Thymus (tissue), 11 donors: ENCODE measurements around the gene GARNL3. TPM values are rescaled to one million over a fixed set of nuclear protein-coding genes. Genes with fewer than 3 reads are reported as not detected.

ENCODE experiments used
- DNase-seq, 9 donors: peaks; one replicate each; pipeline ENCODE4 v3.0.0-alpha.2; 2013; ENCODE audit warnings: low spot score in 9 of 9, low read depth in 6 of 9, missing footprints in 1 of 9
- H3K27ac ChIP-seq, 2 donors: one replicate each; pipeline ENCODE4 v1.5.1; 2013; ENCODE audit warnings: control low read depth in 1 of 2, low read depth in 1 of 2, low read length in 1 of 2, mild to moderate bottlenecking in 1 of 2, moderate library complexity in 1 of 2
- H3K27me3 ChIP-seq, 2 donors: one replicate each; pipeline ENCODE4 v1.5.1; 2013; ENCODE audit warnings: low read length in 1 of 2; ENCODE audit not compliant: control insufficient read depth in 2 of 2, insufficient read depth in 1 of 2
- H3K36me3 ChIP-seq, 2 donors: one replicate each; pipeline ENCODE4 v1.5.1; 2013; ENCODE audit warnings: low read length in 1 of 2, mild to moderate bottlenecking in 1 of 2, moderate library complexity in 1 of 2; ENCODE audit not compliant: control insufficient read depth in 2 of 2, insufficient read depth in 2 of 2
- H3K4me1 ChIP-seq, 2 donors: one replicate each; pipeline ENCODE4 v1.5.1; 2013; ENCODE audit warnings: low read length in 2 of 2; ENCODE audit not compliant: control insufficient read depth in 2 of 2, insufficient read depth in 2 of 2
- H3K4me3 ChIP-seq, 2 donors: one replicate each; pipeline ENCODE4 v1.5.1; 2013; ENCODE audit warnings: low read length in 2 of 2, control low read depth in 1 of 2, mild to moderate bottlenecking in 1 of 2
- H3K9me3 ChIP-seq, 2 donors: one replicate each; pipeline ENCODE4 v1.5.1; 2013; ENCODE audit warnings: low read length in 1 of 2, mild to moderate bottlenecking in 1 of 2; ENCODE audit not compliant: control insufficient read depth in 2 of 2, insufficient read depth in 1 of 2
- WGBS: extraction: QIAGEN DNeasy Blood & Tissue Kit; methylation state at CpG from one replicate; pipeline ENCODE4 v1.1.7; 2013; 5-methylcytosine and 5-hydroxymethylcytosine counted together
- polyA plus RNA-seq: library from polyadenylated mRNA; stranded (reverse); fragments of 200-250 nt; gene quantifications from one replicate; pipeline ENCODE4 v1.2.3, GENCODE V29; 2013
- total RNA-seq: library from RNA; stranded (reverse); fragments of 120-200 nt; gene quantifications from one replicate; pipeline ENCODE4 v1.2.4, GENCODE V29; 2013
- donor health status: healthy.

GARNL3 gene
- total and polyA plus RNA-seq, 2 donors = 1.5 to 2.2 TPM

DNA sequence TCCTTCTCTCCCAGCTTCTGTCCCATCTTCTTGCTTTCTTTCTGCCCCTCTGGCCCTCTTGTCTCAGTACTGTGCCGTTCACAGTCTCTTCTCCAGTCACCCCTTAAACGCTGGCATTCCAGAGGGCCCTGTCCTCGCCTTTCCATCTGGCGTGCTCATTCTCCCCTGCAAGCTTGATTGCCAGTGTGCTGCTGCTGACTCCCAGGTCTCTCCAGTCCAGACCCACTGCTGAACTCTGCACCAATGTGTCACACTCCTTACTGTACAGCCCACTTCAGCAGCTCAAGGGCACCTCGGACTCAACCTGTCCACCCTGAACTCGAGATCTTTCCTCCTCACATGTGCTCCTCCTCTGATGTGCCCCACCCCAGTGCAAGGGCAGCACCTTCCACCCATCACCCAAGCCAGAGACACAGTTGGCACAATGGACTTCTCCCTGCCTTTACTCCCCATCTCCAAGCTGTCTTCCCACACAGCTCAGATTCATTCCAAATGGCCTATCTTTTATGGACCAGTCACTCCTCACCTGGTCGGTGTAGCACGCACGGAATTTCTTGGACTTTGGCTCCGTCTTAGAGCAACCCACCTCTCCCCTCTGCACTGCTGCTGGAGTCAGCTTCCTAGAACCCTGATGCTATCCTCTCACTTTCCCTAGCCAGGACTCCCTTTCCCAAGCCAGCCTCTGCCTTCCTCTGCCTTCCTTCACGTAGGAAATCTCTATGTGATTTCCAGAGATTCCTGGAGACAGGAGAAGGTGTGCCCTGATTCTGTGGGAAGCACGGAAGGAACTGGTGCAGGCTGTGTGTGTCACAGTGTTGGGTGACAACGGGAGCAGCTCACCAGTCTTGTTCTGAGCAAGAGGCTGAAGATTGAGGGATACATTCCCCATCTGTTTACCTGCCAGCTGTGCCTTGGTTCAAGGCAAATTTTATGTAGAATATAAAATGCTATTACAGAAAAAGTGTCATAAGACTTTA, 106.4 kb downstream of the GARNL3 start:
- Histone ChIP-seq H3K27ac (no peak overlapping the region), H3K4me3 (no peak overlapping the region), H3K4me1 (no peaks in the 10 kb centered on the region), H3K27me3 (peaks cover 30 to 77% of the 10 kb centered on the region in 2 donors), H3K36me3 (no peaks in the 10 kb centered on the region), H3K9me3 (no peaks in the 10 kb centered on the region)
- WGBS = 94% methylated on average over 13 of the region's 13 CpGs
- no peak for DNase-seq

GRCh38 chr9:127380479-127380878, 115.9 kb downstream of the GARNL3 start:
- no peak overlapping the region for H3K27ac ChIP-seq
- peaks cover 48 to 90% of the 10 kb centered on the region in 2 donors for H3K27me3 ChIP-seq
- H3K36me3 ChIP-seq = no peaks in the 10 kb centered on the region
- 97% methylated on average over 3 of the region's 3 CpGs for WGBS
- H3K9me3 ChIP-seq = peaks cover 3 to 4% of the 10 kb centered on the region in 2 donors
- H3K4me3 ChIP-seq = no peak overlapping the region
- no peak for DNase-seq
- no peaks in the 10 kb centered on the region for H3K4me1 ChIP-seq

- no peak overlapping the region for H3K27ac ChIP-seq
- H3K4me1 ChIP-seq = no peaks in the 10 kb centered on the region
- H3K9me3 ChIP-seq = peaks cover 3 to 4% of the 10 kb centered on the region in 2 donors
- peaks cover 61 to 97% of the 10 kb centered on the region in 2 donors for H3K27me3 ChIP-seq
- no peaks in the 10 kb centered on the region for H3K36me3 ChIP-seq
- H3K4me3 ChIP-seq = no peak overlapping the region
- DNase-seq = no peak
- WGBS = 89% methylated on average over 2 of the region's 2 CpGs
These were observed 118.0 kb downstream of the GARNL3 start for GRCh38 chr9:127382541-127382940.

DNA sequence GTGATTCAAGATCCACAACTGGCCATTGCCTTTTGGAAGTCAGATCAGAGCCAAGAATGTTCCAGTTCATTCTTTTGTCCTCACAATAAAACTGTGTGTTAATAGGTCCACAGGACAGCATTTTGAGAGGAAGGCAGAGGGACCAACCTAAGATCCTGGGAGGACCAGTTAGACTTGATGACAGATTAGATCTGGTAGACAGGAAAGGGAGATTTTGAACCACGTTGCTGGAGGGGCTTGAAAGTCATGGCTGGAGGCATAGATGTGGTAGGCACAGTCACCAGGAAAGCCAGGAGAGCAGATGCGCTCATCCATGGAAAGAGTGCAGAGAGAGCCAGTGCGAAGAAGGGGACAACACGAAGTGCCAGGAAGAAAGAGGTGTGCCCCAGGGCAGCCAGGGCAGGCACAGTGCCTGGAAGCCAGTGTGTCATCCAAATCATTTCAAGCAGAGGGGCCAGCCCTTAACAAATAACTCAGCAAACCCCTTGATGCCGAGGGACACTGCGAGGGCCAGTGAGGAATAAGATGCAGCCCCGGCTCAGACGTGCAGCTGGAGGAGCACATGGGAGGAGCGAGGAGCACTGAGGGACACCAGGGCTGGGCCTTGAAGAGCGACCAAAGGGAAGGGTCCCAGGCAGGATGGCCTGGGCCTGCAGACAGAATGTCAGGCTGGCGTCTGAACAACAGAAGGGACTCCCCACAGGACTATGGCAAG, 119.6 kb downstream of the GARNL3 start:
- no peaks in the 10 kb centered on the region for H3K36me3 ChIP-seq
- peaks cover 0 to 2% of the 10 kb centered on the region in 2 donors for H3K9me3 ChIP-seq
- peaks cover 67 to 93% of the 10 kb centered on the region in 2 donors for H3K27me3 ChIP-seq
- 93% methylated on average over 11 of the region's 11 CpGs for WGBS
- no peak overlapping the region for H3K27ac ChIP-seq
- no peak for DNase-seq
- no peak overlapping the region for H3K4me3 ChIP-seq
- H3K4me1 ChIP-seq = peaks cover 0 to 14% of the 10 kb centered on the region in 2 donors

GRCh38 chr9:127384901-127385300, 120.3 kb downstream of the GARNL3 start:
- 97% methylated on average over 13 of the region's 13 CpGs for WGBS
- Histone ChIP-seq H3K27me3 (peaks cover 70 to 93% of the 10 kb centered on the region in 2 donors), H3K4me1 (peaks cover 0 to 14% of the 10 kb centered on the region in 2 donors), H3K36me3 (no peaks in the 10 kb centered on the region), H3K4me3 (no peak overlapping the region), H3K9me3 (no peaks in the 10 kb centered on the region), H3K27ac (no peak overlapping the region)
- no peak for DNase-seq

DNA sequence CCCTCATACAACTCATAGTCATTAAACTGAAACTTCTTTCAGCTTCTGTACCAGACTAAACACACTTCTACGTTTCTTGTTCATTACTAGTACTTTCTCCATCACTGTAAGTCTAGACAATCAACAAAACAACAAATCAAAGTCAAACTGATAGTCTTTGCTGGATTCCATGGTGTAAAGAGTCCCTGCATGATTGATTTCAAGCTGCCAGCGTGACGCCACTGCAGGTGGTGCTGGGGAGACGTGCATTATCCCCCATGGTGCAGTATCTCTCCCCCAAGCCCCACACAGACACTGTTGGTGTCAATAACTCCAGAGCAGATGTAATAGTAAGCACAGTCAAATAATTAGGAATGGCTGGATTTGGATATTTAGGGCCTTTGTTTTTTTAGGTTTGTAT, 121.7 kb downstream of the GARNL3 start:
- DNase-seq = no peak
- H3K4me1 ChIP-seq = peaks cover 0 to 14% of the 10 kb centered on the region in 2 donors
- H3K27ac ChIP-seq = no peak overlapping the region
- H3K9me3 ChIP-seq = no peaks in the 10 kb centered on the region
- H3K4me3 ChIP-seq = no peak overlapping the region
- H3K27me3 ChIP-seq = peaks cover 83 to 96% of the 10 kb centered on the region in 2 donors
- WGBS = 70% methylated on average over 4 of the region's 4 CpGs
- no peaks in the 10 kb centered on the region for H3K36me3 ChIP-seq

- Histone ChIP-seq H3K4me1 (peaks cover 0 to 14% of the 10 kb centered on the region in 2 donors), H3K27me3 (peaks cover 84 to 96% of the 10 kb centered on the region in 2 donors), H3K36me3 (no peaks in the 10 kb centered on the region), H3K9me3 (no peaks in the 10 kb centered on the region), H3K4me3 (no peak overlapping the region), H3K27ac (no peak overlapping the region)
- WGBS = 96% methylated on average over 10 of the region's 10 CpGs
- DNase-seq = no peak
These were observed 122.4 kb downstream of the GARNL3 start for GRCh38 chr9:127386981-127387380.

DNA sequence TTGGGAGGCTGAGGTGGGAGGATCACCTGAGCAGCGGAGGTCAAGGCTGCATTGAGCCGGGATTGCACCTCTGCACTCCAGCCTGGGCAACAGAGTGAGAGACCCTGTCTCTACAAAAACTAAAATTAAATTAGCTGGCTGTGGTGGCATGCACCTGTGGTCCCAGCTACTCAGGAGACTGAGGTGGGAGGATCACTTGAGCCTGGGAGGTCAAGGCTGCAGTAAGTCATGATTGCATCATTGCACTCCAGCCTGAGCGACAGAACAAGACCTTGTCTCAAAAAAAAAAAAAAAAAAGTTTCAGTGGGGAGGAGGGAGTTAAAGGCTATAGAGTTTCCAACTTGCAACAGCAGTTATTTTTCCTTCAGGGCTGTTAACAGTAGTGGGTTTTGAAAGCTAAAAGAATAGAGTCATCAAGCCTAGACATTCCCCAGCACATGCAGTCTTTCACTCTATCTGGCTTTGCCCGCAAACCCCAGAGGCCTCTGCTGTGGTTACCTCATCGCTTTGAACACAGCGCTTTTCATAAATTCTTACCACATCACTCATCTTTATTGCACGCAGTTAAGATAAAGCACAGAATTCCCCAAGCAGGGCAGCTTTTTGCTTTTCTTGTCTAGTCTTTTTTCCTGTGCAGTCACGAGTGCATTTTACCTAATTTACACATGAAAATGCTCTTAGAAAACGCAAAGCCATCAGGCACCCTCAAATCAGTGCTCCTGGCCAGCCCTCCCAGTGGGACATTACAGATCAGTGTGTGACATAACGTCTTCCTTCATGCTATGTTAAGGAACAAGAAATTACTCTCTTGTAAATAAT, 123.7 kb downstream of the GARNL3 start:
- Histone ChIP-seq H3K27ac (peak overlapping the region in 1 of 2 donors; percentile 12), H3K4me1 (peaks cover 0 to 14% of the 10 kb centered on the region in 2 donors), H3K36me3 (no peaks in the 10 kb centered on the region), H3K4me3 (no peak overlapping the region), H3K27me3 (peaks cover 84 to 96% of the 10 kb centered on the region in 2 donors), H3K9me3 (no peaks in the 10 kb centered on the region)
- peak; percentile 77 to 97 (median 89) for DNase-seq
- WGBS = 25% methylated on average over 10 of the region's 10 CpGs
